ENCODE measurements around the gene DLGAP4. TPM values are rescaled to one million over a fixed set of nuclear protein-coding genes. Genes with fewer than 3 reads are reported as not detected.

Gene DLGAP4
- total RNA-seq, 2 donors from 2014 or later = 62.9 to 78.2 TPM

GRCh38 chr20:36368869-36369268, 62.7 kb downstream of the DLGAP4 start:
- H3K27ac ChIP-seq (ENCODE audit: low read depth, low read length) = no peak overlapping the region
- WGBS, 2 experiments (ENCODE audit: insufficient coverage in 1 of 2, insufficient read length in 1 of 2) = 83 to 92% methylated on average over 12 to 14 of the region's 14 CpGs
- Mint-ChIP-seq H3K4me3 (no peak overlapping the region), H3K27me3 (ENCODE audit: insufficient read depth) (no peaks in the 10 kb centered on the region), H3K27ac (peak overlapping the region; percentile 92), H3K9me3 (no peaks in the 10 kb centered on the region), H3K4me1 (peaks cover 14% of the 10 kb centered on the region), H3K36me3 (ENCODE audit: low read depth) (no peaks in the 10 kb centered on the region)
- H3K36me3 ChIP-seq (ENCODE audit: control insufficient read depth, insufficient read depth, low read length) = no peaks in the 10 kb centered on the region
- no peak for TF ChIP-seq CTCF (conservative IDR thresholded peaks at IDR 0.05)
- no peaks in the 10 kb centered on the region for H3K9me3 ChIP-seq (ENCODE audit: control insufficient read depth, low read length)
- no peak overlapping the region for H3K9ac ChIP-seq (ENCODE audit: extremely low read depth, low read length, poor library complexity, severe bottlenecking)
- no peak for DNase-seq
- peaks cover 12% of the 10 kb centered on the region for H3K4me1 ChIP-seq (ENCODE audit: control insufficient read depth, insufficient read depth, low read length)
- H3K27me3 ChIP-seq (ENCODE audit: control insufficient read depth, insufficient read depth, low read length, poor library complexity, severe bottlenecking) = no peaks in the 10 kb centered on the region
- no peak overlapping the region for H3K4me3 ChIP-seq (ENCODE audit: low read length)

- H3K4me1 Mint-ChIP-seq = peaks cover 14% of the 10 kb centered on the region
- no peaks in the 10 kb centered on the region for H3K36me3 Mint-ChIP-seq (ENCODE audit: low read depth)
- no peaks in the 10 kb centered on the region for H3K36me3 ChIP-seq (ENCODE audit: control insufficient read depth, insufficient read depth, low read length)
- no peak overlapping the region for H3K27ac ChIP-seq (ENCODE audit: low read depth, low read length)
- DNase-seq = no peak
- no peak overlapping the region for H3K4me3 ChIP-seq (ENCODE audit: low read length)
- no peaks in the 10 kb centered on the region for H3K9me3 ChIP-seq (ENCODE audit: control insufficient read depth, low read length)
- no peaks in the 10 kb centered on the region for H3K9me3 Mint-ChIP-seq
- no peak overlapping the region for H3K27ac Mint-ChIP-seq
- no peak overlapping the region for H3K9ac ChIP-seq (ENCODE audit: extremely low read depth, low read length, poor library complexity, severe bottlenecking)
- WGBS, 2 experiments (ENCODE audit: insufficient coverage in 1 of 2, insufficient read length in 1 of 2) = 91% methylated on average over 3 of the region's 3 CpGs; no CpG with 5 or more reads in 1 of the 2 experiments
- H3K4me1 ChIP-seq (ENCODE audit: control insufficient read depth, insufficient read depth, low read length) = peaks cover 12% of the 10 kb centered on the region
- no peaks in the 10 kb centered on the region for H3K27me3 Mint-ChIP-seq (ENCODE audit: insufficient read depth)
- TF ChIP-seq CTCF (conservative IDR thresholded peaks at IDR 0.05) = no peak
- H3K27me3 ChIP-seq (ENCODE audit: control insufficient read depth, insufficient read depth, low read length, poor library complexity, severe bottlenecking) = no peaks in the 10 kb centered on the region
- H3K4me3 Mint-ChIP-seq = no peak overlapping the region
Measured at GRCh38 chr20:36369739-36370138, 63.6 kb downstream of the DLGAP4 start.

- 89 to 91% methylated on average over 13 to 15 of the region's 15 CpGs for WGBS, 2 experiments (ENCODE audit: insufficient coverage in 1 of 2, insufficient read length in 1 of 2)
- Histone ChIP-seq H3K9me3 (ENCODE audit: control insufficient read depth, low read length) (no peaks in the 10 kb centered on the region), H3K9ac (ENCODE audit: extremely low read depth, low read length, poor library complexity, severe bottlenecking) (no peak overlapping the region), H3K4me1 (ENCODE audit: control insufficient read depth, insufficient read depth, low read length) (peaks cover 12% of the 10 kb centered on the region), H3K27me3 (ENCODE audit: control insufficient read depth, insufficient read depth, low read length, poor library complexity, severe bottlenecking) (no peaks in the 10 kb centered on the region), H3K4me3 (ENCODE audit: low read length) (no peak overlapping the region), H3K27ac (ENCODE audit: low read depth, low read length) (no peak overlapping the region), H3K36me3 (ENCODE audit: control insufficient read depth, insufficient read depth, low read length) (no peaks in the 10 kb centered on the region)
- Mint-ChIP-seq H3K27me3 (ENCODE audit: insufficient read depth) (no peaks in the 10 kb centered on the region), H3K27ac (no peak overlapping the region), H3K36me3 (ENCODE audit: low read depth) (no peaks in the 10 kb centered on the region), H3K9me3 (no peaks in the 10 kb centered on the region), H3K4me1 (peaks cover 14% of the 10 kb centered on the region), H3K4me3 (no peak overlapping the region)
- no peak for DNase-seq
- no peak for TF ChIP-seq CTCF (conservative IDR thresholded peaks at IDR 0.05)
Measured at GRCh38 chr20:36370991-36371790, 65.1 kb downstream of the DLGAP4 start.

Data from endodermal cell (in vitro differentiated cells).